Fibroblast of skin of back (primary cell): ENCODE results near the gene NET1.
"Not testable (repeated sequence)": the region's sequence is repeated elsewhere in the genome, so short reads cannot be mapped to it uniquely, and the experiment has no call there.

ENCODE experiments used
- DNase-seq: peaks from one replicate; pipeline ENCODE4 v3.0.0-alpha.2; 2013

Gene NET1

DNA sequence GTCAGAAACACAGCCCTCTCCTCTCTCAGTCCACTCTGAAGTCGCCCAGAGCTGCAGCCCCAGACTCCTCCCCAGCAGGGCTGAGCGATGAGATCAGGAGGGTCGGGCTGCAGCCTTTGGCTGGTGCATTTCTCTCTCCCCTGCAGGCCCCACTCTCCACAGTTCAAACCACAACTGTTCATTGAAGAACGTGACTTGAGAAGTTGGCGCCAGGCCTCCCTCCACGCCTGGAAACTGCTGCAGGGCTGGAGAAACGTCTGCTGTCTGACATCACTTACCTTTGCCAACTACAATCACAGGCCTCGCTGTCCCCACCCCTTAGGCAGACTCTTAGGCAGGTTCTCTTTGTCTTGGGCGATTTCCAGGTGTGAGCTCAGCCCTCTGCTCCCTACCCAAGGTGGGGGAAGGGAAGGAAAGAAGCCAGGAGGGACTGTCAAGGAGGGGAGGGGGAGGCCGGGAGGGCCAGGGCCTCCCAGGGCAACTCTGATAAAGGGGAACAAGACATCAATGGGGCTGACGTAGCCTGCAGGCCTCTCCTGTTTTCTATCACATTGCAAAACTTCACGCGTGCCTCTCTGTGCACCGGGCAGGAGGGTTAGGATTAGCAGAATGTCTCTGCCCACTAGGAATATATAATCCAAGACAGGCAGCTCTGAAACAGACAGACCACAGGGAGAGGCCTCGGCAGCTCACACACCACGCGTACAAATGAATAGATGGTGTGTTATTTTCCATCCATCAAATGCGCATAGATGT, 54.3 kb downstream of the NET1 start:
- peak; percentile 54 for DNase-seq

DNA sequence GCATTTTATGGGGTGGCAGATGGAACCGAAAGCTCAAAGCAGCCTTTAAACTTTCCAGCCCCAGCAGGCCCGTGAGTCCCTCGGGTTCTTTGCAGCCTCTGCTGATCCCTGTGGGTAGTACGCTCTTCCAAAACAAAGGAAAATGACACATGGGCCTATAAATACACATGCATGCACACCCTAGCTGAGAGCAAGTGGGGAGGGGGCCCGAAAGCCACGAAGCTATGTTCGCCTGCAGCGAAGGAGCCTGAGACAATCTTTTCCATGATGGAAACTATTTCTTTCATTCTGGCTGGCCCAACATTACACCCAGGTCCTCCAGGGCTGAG, 54.8 kb downstream of the NET1 start:
- DNase-seq, result no peak

DNA sequence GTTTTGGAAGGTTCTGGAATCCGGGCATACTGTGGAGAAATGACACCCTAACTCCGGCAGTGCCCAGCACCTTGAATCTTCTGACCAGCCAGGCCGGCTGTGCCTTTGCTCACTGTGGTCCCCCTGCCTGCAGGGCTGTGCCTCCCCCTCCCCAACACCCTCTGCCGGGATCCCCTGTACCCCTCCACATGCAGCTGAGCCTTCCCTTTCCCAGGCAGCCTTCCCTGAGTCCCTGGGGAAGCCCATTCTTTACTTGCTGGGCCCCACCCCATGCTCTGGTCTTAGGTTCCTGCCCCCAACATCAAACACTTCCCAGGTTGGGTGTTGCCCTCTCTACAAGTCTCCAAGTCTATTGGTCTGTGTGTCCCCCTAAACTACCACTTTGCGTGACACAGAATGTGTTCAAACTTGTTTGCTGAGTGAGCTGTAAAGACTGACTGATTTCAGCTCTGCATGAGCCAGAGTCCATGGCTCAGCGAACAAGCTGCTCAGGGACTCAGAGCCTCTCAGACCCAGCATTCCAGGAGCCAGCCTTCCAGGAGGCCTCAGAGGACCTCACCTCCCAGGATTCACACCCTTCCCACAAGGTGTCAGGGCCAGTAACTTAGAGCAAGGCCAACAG, 55.4 kb downstream of the NET1 start:
- DNase-seq, result no peak

DNA sequence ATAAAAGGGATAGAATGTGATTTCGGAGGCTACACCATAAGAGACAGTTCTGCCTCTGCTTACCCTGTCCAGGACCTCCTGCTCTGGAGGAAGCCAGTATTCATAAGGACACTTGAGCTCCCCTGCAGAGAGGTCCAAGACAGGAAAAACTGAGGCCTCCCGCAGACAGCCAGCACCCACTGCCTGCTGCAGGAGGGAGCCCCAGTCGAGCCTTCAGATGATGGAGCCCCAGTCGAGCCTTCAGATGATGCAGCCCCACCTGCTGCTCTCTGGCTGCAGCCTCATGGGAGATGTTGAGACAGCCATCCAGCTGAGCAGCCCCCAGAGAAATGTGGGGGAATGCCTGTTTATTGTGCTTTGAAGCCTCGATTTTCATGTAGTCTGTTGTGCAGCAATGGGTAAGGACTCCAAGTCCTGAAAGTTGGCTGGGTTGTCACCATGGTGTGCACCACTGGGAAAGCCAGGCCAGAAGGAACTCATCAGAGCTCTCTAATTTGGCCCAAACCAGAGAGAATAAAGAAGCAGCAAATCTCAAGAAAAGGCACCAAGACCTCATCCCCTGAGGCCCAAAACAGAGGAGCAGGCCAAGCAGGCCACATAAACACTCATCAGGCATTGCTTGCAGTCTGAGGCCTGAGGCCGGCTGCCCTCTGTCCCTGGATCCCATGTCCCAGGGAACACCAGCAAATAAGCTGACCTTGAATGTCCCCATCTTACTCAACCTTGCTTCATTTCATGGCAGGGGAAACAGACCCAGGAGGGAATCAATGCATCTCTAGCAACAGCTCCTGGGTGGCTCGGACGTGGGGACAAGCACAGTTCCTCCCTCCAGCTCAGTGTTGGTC, 56.1 kb downstream of the NET1 start:
- DNase-seq, result no peak

DNA sequence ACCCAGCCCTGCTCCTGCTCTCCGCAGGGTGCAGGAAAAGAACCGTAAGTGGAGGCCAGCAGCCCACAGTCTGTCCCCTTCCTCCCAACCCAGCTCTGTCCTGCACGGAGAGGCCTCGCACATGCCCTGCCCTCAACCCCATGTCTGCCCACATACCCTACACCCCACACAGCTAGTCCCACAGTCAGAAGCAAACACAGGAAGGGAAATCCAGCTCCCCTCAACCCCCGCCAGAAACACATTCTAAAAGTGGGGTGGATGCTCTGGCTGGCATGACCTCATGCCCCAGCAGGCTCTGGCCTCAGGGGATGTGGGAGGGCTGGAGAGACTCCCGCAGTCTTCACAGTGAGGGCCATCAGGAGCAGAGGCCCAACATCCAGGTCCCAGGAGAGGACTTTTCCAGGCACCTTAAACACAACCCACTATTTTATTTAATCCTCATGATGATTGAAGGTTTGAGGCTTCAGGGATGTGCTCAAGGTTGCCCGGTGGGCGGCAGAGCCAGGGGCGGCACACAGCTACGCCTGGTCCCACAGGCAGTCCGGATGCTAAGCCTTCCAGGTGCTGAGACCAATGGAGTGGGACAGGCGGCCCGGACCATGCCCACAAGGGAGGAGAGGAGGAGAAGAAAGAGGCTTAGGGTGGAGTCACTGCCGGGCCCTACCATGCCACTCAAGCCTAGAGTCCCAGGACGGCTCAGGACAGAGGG, 57.1 kb downstream of the NET1 start:
- DNase-seq, result no peak

DNA sequence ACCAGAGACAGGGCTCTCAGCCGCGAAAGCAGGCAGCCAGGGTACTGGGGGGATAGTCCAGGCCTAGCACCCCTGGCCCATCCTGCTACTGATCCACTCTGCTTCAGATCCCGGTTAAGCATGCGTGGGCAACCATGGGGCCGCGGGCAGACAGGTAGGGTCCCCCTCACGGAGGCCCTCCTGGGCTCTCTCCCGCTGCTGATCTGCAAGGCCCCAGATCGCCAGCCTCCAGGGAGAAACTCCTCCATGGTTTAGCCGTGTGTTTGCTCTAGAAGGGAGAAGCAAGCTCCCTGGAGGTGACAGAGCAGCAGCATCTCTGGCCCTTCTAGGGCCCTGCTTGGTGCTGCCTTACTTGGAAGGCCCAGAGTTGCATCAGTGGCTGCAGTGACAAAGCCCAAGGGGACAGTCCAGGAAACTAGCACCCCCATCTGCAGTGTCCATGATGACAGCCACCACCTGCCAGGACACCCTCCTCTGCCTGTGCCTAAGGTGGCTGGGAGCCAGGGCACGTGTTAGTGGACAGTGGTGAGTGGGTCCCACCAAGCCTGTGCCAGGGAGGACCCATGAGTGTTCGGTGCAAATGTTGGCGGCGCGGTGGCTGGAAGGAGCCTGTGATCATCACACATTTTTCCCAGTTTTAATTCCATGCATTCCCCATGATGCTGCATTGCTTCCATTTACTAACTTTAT, 57.9 kb downstream of the NET1 start:
- no peak for DNase-seq

DNA sequence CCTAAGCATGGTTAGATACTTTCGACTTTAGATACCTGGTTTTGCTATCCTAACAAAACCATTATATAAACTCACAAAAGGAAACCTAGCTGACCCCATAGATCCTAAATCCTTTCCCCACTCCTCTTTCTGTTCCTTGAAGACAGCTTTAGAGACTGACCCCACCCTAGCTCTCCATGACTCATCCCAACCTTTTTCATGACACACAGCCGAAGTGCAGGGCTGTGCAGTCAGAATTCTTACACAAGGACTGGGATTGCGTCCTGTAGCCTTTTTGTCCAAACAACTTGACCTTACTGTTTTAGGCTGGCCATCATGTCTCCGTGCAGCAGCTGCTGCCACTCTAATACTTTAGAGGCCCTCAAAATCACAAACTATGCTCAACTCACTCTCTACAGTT, 62.3 kb downstream of the NET1 start:
- DNase-seq, result peak; percentile 19

DNA sequence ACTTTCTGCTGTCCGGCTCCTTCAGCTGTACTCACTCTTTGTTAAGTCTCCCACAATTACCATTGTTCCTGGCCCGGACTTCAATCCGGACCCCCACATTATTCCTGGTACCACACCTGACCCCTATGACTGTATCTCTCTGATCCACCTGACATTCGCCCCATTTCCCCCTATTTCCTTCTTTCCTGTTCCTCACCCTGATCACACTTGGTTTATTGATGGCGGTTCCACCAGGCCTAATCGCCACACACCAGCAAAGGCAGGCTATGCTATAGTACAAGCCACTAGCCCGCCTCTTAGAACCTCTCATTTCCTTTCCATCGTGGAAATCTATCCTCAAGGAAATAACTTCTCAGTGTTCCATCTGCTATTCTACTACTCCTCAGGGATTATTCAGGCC, 62.7 kb downstream of the NET1 start:
- not testable (repeated sequence) for DNase-seq

DNA sequence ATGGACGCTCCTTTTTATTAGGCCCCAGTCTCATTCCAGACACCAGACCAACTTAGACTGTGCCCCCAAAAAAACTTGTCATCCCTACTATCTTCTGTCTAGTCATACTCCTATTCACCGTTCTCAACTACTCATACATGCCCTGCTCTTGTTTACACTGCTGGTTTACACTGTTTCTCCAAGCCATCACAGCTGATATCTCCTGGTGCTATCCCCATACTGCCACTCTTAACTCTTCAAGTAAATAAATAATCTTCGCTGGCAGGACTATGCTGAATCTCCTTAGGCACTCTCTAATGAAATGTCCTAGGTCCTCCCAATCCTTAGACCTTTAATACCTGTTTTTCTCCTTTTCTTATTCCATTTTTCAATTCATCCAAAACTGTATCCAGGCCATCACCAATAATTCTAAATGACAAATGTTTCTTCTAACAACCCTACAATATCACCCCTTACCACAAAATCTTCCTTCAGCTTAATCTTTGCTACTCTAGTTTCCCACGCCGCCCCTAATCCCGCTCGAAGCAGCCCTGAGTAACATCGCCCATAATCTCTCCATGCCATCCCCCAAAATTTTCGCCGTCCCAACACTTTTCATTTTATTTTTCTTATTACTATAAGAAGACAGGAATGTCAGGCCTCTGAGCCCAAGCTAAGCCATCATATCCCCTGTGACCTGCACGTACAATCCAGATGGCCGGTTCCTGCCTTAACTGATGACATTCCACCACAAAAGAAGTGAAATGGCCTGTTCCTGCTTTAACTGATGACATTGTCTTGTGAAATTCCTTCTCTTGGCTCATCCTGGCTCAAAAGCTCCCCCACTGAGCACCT, 63.8 kb downstream of the NET1 start:
- DNase-seq, result not testable (repeated sequence)

DNA sequence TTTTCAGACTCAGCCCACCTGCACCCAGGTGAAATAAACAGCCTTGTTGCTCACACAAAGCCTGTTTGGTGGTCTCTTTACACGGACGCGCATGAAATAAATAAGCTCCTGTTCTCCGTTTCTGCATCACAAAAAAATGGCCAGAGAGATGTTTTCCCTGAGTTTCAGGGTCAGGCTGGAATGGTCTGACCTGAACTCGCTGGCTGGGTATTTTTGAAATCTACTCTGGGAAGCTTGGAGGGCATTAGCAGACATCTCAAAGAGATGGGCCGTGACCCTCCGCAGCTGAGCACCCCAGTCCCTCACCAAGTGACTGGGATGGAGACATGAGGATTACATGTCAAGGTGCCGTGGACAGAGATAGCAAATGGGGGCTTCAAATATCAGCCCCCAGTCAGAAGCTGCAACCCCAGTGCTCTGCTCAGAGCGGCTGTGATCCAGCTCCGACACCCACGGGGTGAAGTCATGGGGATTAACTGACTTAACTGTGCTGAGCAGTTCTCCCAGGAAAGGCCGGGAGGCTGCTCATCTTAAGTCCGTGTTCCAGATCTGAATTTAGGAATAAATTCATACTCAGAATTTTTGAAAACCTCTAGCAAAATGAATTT, 64.7 kb downstream of the NET1 start:
- DNase-seq, result no peak

DNA sequence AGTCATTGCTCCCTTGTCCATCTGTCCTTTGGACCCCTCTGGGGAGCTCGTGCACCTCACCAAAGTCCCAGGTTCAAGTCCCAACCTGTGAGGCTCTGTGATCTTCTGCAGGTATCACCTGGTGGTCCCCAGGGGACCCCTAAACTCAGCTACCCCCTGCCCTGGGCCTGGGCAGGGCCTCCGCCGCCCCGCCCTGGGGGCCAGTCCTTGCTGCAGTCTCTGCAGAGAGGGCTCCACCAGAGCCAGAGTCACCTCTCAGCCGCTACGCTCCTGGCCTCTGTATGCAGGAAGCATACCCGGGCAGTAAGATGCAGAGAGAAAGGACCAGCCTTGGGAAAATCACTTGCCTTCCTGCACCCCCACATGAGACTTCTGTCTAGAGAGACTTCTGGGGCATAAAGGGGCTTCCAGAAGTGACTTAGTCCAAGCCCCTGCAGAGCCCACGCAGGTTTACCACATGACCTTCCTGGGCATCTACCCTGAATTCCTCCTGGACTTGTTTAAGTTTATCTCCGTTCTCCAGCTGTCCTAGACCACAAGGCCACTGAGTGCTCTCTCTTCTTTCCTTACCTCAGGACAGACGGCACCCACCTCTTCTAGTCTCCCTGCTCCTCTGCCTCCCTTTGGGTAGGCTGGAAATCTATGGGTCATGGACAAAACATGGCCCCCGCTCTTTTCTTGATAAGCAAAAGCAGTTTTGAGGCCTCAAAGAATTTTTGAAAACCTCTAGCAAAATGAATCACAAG, 65.8 kb downstream of the NET1 start:
- no peak for DNase-seq

DNA sequence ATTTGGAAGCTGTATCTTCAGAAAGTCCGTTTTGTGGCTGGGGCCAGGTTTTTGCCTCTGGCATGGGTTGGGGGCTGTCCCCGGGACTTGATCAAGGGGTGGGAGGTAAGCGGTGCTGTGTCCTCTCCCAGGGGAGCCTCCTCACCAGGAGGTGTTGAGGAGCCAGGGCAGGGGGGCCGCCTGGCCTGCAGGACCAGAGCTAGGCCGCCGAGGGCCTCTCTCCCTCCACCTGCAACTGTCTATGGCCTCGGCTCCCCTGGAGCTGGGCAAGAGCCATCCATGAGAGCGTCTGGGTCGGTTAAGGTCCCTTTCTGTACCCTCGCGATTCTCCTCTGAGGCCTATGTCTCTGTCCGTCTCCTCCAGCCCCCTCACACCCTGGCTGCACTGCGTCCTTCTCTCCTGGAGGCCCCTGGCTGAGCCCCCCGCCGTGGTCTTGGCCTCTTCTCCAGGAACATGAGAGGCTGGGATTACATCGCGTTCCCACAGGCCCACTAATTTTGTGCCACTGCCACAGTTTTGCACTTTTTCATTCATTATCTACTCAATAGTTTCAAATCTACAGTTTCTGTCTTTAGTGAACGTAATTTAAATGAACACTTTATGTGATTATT, 66.4 kb downstream of the NET1 start:
- DNase-seq, result no peak

DNA sequence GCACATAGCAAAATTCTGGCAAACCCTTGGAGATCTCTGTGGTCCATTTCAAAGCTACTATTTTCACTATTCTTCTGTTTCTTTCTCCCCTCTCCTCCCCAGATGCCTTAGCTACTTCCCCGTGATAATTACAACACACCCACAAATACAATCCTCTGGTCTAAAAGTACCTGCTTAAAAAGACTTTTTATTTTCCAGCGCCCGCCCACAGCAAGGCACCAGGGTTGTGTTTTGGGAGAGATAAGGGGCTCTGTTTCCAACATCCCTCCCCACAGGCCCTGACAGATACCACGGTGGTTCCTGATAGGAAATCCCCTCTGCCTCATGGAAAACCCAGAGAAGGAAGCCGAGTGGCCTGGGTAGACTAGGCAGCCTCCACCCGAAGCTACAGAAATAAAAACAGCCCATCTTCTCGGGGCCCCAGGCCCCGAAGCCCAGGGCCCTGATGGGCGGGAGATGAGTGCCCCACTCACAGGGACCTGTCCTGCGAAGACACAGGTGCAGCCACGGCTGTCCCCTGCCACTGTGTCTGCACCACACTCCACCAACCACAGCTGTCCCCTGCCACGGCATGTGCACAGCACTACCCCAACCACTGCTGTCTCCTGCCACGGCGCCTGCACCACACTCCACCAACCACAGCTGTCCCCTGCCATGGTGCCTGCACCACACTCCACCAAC, 67.3 kb downstream of the NET1 start:
- DNase-seq, result no peak

DNA sequence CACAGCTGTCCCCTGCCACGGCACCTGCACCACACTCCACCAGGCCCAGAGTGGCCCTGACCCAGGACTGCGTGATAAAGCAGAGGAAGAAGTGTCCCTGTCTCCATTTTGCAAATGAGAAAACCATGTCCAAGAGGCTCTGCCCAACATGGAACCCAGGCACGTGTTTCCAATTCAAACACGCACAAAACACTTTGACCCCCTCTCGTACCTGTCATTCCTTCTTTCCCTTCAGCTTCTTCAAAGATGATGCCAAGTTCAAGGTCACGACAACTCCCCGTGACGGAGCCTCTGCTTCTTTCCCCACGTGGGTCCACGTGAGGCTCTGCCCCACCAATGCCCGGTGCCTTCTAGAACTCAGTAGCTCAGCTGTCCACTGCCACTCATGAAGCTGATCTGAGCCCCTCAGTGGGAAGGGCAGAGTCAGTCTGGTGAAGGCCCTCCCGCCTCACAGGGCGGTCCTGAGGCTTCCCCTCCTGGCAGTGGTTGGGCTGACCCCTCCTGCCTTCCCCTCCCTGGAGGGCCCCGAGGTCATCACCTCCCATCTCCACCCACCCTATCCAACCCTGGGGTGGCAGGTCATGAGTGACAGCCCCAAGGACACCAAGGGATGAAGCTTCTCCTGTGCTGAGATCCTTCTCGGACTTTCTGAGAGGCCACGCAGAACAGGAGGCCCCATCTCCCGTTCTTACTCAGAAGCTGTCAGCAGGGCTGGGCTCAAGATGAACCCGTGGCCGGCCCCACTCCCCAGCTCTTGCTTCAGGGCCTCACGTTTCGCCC, 68.0 kb downstream of the NET1 start:
- no peak for DNase-seq

DNA sequence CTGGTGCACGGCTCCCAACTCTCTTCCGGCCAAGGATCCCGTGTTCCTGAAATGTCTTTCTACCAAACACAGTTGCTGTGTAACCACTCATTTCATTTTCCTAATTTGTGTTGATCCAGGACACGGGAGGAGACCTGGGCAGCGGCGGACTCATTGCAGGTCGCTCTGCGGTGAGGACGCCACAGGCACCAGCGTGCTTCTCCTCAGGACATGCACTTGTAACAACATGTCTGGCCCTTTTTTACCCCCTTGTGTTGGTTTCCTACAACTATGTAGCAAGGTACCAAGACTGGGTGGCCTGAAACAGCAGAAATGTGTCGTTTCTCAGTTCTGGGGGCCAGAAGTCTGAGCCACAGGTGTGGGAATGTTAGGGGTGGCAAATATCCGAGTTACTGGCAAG, 68.8 kb downstream of the NET1 start:
- no peak for DNase-seq

DNA sequence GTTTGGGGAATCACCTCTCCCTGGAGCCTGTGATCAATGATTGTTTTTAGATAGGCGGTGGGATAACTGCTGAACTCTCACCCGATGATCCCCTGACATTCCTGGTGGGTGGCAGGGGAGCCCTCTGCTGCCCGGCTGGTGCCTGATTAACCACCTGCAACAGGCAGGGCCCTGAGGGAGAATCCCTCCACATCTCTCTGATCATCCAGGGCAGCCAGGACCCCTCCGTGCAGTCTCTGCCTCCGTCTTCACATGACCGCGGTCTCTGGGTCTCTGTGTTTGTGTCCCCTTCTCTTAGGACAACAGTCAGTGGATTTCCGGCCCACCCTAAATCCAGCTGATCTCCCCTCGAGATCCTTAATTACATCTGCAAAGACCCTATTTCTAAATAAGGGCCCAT, 69.7 kb downstream of the NET1 start:
- DNase-seq, result no peak

DNA sequence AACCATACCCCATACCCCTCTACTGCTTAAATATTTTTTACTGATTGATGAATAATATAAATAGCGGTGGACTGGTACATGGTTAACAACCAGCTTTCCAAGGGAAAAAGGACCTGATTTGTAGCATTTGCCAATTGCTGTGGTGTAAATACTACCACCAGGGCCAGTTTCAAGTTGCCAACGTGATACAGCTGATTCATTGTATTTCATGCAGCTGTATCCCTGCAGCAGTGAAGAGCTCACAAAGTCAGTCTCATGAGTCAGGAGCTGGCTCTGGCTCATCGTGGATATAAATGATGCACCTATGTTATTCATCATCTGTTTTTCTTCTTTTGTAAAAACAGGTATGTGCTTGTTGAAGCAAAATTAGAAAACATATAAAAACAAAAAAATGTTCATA, 71.8 kb downstream of the NET1 start:
- no peak for DNase-seq

DNA sequence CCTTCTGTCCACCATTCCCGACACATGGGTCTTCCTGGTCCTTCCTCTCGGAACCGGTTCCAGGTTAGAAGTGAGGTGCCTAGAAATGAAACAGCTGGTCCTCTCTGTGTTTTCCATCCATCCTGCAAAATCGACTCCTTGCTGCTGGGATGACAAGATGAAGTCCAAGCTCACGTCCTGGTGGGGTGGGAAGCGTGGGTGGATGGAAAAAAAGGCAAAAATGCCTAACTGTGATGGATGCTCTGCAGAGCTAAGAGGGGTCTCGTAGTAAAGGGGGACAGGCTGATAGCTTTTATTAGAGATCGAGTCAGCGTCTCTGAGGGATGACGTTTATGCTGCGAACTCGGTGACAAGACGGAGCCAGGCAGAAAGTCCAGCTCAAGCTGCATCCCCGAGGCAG, 72.9 kb downstream of the NET1 start:
- no peak for DNase-seq
